Right ventricle myocardium superior (tissue), 1 donor: ENCODE data around the gene FAM168B. TPM values are rescaled to one million over a fixed set of nuclear protein-coding genes. Genes with fewer than 3 reads are reported as not detected.

Experiments
- ATAC-seq: fragments of 200-7000 bp; cut with Tn5 transposase; one replicate; pipeline ENCODE4 v1.9.1; 2020; ENCODE audit warnings: mild to moderate bottlenecking; ENCODE audit not compliant: poor library complexity
- DNase-seq: peaks from one replicate; pipeline ENCODE4 v3.0.0-alpha.2; 2020
- intact Hi-C: fragments of 100-400 bp; cut with DNase I; formaldehyde crosslinking; loops from one replicate; pipeline ENCODE4 v1.11.2; 2022
- total RNA-seq: library from RNA; stranded (reverse); fragmentation: NEBNext Ultra II Directional; extraction: Animal tissue kit (Norgen Biotek cat#: 25700); gene quantifications from one replicate; pipeline ENCODE4 v1.2.1, GENCODE V29; 2021
- donor health status: DM: no; HTN: yes; CAD: no; lungs with severe emphysema.

Gene FAM168B
- total RNA-seq, 1 donor from 2014 or later = 83.6 TPM

DNA sequence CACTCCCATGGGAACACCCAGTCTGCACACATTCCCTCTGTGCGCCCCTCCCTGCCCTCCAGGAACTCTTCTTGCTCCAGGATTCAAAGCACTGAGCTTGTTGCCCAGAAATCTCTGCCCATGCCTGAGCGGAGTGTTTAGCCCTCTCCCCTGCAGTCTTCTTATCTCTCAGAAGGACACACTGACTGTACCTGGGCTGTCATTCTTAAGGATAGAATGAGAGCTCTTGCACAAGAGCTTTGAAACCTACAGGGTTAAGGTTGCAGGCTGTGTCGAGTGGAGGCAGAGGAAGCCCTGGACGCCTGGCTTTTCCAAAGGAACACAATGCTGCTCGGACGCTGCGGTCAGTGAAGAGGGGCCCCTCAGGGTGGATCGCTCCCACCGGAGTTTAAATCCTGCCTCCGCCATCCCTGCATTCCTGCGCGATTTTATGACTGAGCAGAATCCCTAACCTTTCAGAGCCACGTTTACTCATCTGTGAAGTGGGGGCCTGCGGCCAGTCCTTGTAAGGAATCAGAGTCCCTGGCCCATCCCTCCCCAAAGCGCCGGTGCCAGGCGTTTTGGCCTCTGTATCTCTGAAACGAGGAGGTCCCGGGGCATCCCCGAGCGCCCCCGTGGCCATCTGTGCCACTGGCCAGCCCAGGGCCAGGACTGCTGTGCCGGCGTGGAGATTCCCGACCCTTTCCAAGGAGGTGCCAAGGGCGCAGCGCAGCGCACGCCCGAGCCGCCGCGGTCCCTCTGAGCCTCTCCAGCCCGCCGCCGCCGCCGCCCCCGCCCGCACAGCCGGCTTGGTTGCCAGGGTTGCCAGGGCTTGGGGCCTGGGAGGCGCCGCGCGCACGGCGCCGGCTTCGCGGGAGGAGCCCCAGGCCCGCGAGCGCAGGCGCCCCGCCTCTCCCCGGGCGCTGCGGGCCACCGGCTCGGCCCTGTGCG is 58.9 kb downstream of the FAM168B start:
- intact Hi-C loops = no loop called here
- DNase-seq (no peak), ATAC-seq (peak; percentile 50)

DNA sequence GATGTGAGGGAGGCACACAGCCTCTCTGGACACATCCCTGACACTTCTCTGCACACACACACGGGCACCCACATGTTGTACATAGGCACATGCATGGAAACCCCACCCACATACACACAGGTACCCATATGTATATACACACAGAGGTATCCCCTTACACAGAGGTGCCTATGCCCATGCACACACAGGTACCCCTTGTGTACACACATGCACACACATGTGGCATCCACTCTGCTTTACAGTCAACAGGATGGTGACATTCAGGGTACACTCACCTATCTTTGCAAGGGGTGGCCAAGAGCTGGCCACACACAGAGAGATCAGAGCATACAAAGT is 59.5 kb downstream of the FAM168B start:
- ATAC-seq = no peak
- intact Hi-C loops = no loop called here
- no peak for DNase-seq

DNA sequence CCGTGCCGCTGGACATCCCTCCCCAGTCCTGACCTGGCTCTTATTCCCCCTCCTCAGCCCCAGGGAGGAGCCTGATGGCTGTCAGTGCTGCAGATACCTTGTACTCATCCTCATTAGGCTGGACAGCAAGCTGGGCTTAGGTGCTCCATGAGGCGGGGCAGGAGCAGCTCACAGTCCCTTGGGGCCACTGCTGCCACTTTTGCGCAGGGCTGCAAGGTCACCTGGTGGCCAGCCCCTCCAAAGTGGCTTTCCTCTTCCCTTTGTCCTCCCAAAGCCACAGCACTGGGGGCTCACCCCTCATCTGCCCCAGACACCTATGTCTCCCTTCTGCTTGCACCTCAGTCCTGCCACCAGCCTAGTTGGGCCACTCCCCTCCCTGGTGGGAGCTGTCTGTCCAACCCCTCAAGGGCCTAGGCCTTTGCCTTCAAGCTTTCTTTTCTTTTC is 60.8 kb downstream of the FAM168B start:
- ATAC-seq = no peak
- DNase-seq = no peak
- intact Hi-C loops = no loop called here

DNA sequence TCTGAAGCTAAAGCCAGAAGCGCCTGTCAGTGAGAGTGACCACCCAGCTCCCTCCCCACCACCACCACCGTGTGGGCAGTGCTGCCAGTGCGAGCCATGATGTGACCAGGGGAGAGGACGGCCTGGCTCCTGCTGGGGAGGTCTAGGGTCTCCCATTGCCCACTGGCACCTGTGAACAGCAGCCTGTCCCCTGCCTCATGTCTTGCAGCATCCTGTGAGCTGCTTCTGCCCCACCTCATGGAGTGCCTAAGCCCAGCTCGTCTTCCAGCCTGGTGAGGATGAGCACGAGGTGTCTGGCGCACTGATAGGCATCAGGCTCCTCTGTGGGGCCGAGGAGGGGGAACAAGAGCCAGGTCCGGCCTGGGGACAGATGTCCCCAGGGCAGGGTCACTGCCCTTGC is 61.4 kb downstream of the FAM168B start:
- DNase-seq = no peak
- intact Hi-C loops = no loop called here
- ATAC-seq = no peak

DNA sequence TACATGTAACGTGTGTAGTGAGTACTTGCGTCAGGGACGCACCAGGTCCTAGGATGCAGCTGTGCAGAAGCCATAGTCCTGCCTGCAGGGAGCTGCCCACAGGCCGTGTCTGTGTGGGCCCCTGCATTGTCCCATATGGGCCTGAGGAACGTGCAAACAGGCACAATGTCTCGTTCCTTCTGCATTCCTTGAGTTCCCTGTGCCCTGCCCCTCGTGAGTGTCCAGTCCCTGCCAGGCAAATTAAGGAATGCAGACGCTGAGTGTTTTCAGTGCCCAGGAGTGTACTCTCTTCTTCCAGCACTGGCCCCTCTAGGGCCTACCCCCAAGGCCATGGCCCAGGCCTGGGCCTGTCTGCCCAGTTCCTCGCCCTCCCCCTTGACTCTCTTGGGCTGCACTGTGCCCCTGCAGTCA is 61.8 kb downstream of the FAM168B start:
- ATAC-seq = no peak
- intact Hi-C loops = no loop called here
- no peak for DNase-seq

DNA sequence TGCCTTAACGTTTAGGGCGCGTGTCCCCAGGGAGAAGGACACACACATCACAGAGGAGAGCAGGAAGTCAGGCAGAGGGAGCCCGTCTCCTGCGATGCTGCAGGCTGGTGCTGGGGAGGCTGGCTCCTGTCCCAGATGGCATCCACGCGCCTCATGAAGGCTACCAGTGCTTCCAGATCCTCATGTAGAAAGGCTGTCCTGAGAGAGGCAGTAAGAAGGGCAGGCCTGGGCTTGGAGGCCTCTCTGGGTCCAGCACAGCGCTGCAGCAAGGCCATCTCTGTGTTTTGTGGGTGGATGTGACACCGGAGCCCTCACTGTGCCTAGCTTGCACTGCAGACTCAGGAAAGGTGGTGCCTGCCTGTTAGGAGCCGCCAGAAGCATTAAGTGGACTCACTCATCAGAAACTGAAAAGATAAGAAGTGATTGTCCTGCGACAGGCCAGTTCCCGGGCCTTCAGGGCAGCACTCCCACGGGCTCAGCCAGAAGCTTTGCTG is 62.7 kb downstream of the FAM168B start:
- intact Hi-C loops = no loop called here
- peak; percentile 49 for ATAC-seq
- DNase-seq = no peak

DNA sequence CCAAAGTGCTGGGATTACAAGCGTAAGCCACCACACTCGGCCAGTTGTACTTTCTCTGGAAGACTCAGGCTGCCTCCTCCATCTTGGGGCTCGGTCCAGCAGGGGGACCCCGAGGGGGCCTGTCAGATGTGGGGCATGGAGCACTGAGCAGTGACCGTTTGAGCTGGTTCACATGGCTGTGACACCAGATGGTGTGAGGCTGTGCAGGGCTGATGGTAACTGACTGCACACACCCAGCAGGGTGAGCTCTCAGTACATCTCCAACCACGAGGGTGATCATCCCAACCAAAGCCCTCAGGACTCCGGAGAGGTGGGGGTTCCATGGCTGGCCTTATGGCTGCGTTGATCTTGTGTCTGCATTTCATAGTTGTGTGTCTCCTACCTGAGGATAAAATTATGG is 63.4 kb downstream of the FAM168B start:
- intact Hi-C loops = no loop called here
- DNase-seq (no peak), ATAC-seq (no peak)

DNA sequence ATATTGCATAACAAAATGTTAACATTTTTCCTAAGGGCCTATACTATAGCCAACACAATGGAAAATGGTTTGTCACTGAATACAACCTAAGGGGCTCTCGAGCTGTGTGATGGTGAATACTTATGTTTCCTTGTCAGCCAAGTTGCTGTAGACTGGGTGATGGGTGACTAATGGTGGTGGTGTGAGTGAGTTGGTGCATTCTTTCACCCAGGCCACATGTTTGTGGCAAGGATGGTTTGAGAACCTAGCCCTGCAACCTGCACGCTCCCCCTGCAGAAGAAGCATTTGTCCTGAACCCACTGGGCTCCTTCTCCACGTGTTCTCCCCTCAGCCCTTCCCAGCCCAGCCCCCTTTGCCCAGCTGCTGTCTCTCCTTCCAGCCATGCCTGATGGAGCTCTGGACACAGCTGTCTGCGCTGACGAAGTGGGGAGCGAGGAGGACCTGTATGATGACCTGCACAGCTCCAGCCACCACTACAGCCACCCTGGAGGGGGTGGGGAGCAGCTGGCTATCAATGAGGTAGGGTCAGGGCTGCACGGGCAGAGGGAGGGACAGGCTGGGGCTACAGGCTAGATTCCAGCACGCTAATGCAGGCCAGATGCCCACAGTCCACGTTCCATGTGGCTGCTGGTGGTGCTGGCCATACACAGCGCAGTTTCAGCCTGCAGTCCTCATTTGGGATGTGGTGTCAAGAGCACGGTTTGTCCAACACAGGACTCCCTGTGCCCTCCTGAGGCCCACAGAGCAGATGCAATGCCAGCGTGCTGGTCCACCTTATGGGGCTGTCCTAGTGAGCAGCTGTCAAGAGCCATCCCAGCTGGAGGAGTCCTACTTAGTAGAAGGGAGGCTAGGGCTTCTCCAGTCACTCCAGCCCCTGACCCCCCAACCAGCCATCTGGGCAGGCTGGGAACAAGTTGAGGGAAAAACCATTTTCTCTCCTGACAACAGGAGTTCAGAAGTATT is 65.4 kb downstream of the FAM168B start:
- ATAC-seq = no peak
- DNase-seq = no peak
- intact Hi-C loops = no loop called here

DNA sequence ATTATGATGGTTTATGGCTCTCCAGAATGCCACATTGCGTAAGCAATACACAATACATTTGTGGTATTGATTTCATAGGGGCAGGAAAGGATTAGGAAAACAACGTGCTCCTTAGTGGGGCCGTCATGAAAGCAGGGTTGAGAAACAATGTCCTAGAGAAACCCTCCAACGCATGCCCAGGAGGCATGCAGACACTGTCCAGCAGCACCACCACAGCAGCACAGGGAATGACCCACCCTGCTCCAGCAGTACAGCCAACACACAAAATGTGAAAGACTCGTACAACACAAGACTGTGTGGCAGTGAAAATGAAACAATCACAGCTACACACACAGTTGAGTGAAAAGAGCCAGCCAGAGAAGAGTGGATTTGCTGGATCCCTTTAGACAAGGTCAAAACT is 66.3 kb downstream of the FAM168B start:
- intact Hi-C loops = no loop called here
- no peak for ATAC-seq
- no peak for DNase-seq

DNA sequence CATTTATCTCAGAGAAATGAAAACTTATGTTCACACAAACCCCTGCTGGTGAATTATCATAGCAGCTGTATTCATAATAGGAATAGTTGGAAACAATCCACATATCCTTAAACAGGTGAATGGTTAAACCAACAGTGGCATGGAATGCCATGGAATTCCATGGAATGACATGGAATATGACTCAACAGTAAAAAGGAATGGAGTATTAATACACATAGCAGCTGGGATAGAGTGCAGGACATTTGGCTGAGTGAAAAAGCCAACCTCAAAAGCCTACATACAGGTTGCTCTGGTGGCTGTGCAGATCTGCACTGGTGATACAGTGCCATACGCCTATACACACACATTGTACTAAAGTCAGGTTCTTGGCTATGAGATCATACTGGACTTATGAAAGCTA is 69.5 kb downstream of the FAM168B start:
- no peak for DNase-seq
- no peak for ATAC-seq
- intact Hi-C loops = no loop called here

DNA sequence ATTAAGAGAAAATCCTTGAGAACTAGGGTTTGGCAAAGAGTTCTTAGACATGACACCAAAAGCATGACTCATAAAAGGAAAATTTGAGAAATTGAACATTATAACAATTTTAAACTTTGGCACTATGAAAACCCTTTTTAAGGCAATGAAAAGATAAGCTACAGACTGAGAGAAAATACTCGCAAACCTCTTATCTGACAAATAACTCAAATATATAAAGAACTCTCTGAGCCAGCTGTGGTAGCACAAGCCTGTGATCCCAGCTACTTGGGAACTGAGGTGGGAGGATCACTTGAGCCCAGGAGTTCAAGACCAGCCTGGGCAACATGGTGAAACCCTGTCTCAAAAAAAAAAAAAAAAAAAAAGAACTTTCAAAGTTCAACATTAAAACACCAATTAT is 70.5 kb downstream of the FAM168B start:
- no peak for DNase-seq
- intact Hi-C loops = no loop called here
- no peak for ATAC-seq

DNA sequence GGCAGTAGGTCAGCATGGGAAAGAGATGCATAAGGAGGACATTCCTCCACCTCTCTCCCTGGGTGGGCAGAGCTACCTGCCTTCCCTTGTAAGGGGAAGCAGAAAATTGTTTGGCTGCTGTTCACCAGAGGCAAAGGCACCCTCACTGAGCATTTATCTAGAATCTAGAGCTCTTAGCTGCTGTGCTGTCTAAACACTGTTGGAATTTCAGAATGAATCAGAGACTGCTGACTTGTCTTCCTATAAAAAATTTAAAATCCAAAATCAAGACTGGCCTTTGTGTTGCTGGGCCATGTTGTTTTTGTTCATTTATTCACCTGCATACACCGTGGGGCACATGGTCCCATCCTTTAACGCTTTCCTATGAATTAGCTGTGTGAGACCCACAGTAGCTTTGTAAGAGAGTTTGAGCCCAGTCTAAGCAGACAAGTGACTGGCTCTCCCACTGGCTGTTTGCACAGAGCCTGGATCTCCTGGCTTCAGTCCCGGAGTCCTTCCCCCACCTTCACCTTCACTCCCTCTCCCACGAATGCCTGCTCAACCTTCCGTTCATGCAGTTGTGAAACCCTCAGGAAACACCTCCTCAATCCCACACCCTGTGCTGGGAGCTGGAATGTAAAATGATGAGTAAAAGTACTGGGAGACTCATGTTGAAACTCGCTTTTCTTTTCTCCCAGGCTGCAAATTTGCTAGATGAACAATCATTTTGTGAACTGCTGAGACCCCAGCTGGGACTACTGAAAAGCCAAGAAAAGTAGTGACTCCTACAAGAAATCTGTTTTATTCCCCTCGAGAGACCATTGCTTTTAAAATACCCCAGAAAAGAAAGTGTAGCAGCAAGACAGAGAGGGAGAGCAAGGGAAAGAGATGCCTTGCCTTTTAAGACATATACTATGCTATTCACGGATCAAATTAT is 76.2 kb downstream of the FAM168B start:
- no peak for DNase-seq
- no peak for ATAC-seq

DNA sequence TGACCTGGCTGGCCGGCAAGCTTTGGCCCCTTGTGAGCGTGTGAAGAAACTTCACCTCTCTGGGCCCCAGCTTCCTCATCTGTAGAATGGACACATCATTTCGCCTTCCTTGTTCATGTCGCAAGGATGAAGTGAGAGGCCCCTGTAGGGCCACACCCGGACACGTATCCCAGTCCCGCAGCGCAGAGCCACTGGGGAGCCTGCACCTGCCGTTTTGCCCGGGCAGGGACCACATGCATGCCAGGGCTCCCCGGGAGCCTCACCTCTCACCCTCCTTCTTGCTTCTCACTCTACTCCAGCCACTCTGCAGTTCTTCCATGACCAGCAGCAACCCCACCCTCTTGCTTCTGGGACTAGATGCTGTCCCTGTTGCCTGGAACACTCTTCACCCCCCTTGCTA is 77.5 kb downstream of the FAM168B start:
- no peak for ATAC-seq
- intact Hi-C loops = no loop called here
- DNase-seq = no peak

More for the DNA sequence above, 76.2 kb downstream of the FAM168B start:
- intact Hi-C loops = no loop called here

DNA sequence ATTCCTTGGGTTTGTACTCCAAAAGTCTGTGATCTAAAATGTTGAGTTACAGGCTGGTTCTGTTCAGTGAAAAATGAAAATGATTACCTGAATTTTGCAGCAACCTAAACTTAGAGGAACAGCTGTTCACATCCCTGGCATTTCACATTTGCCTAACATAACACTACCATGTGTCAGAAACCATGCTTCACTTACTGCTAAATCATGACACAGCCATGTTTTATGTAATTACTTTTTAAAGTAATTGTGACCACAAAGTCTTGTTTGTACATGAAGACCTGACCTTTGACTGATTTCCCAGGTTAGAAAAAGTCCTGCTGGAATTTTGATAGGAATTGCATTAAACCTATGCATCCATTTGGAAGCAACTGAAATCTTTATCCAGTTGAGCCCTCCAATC is 79.1 kb downstream of the FAM168B start:
- ATAC-seq = no peak
- DNase-seq = no peak
- intact Hi-C loops = no loop called here

DNA sequence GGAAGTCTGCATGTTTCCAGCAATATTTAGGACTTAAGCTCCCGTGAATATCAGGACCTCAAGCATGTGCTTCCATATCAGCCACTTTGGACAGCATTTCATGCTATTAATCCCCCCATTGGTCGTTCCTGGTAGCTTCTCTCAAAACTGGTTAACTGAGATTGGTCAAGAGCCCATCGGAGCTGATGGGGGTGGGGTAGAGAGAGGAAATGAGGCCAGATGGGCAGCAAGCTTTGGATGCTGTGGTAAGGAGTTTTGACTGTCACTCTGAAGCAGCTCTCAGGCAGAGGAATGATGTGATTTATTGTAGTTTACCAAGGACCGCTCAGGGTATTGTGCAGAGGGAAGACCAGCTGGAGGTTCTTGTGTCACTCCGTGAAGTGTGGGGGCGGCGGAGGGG is 81.8 kb downstream of the FAM168B start:
- DNase-seq = no peak
- no peak for ATAC-seq
- intact Hi-C loops = no loop called here

DNA sequence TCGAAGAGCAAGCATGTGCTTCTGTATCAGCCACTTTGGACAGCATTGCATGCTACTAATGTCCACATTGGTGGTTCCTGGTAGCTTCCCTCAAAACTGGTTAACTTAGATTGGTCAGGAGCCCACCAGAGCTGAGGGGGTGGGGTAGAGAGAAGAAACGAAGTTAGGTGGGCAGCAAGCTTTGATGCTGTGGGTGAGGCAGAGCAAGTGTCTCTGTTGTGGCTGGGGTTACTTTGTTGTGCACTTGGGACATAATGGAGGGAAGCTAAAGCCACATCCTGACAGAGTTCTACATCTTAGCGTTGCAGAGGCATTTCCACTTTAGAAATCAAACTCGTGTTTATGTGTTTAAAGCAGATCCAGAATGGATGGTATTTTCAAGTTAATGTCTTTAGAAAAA is 82.7 kb downstream of the FAM168B start:
- intact Hi-C loops = no loop called here
- DNase-seq = no peak

DNA sequence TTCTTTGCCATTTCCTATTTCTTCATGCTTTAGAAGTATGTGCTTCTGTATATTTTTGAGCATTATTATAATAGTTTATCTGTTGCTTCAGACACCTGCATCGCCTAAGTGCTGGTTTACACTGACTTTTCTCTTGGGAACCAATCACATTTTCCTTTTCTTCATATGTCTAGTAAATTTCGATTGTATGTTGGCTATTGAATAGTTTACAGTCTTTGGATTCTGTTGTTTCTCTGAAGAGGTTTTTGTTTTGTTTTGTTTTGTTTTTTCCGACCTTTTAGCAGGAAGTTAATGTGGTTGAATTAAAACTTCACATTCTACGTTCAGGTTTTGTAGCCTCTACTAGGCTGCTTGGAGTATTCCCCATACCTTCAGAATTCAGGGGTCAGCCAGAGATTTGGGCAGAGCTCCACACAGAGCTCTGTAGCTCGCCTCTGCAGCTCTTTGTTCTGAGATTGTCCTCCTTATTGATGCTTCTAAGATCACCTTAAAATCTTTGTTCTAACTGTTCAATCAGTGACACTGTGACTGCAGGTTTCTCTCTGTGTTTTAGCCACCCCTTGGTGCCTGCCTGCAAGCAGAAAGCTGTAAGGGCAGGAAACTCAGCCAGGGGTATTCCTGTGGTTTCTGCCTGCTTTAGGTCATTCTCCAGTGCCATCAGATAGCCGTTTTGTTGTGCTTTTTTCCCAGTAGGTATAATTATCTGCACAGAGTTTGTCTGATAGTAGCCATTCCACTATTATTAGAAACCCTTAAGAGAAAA is 83.4 kb downstream of the FAM168B start:
- intact Hi-C loops = no loop called here
- no peak for ATAC-seq
- DNase-seq = no peak

More for the DNA sequence above, 82.7 kb downstream of the FAM168B start:
- ATAC-seq = no peak

DNA sequence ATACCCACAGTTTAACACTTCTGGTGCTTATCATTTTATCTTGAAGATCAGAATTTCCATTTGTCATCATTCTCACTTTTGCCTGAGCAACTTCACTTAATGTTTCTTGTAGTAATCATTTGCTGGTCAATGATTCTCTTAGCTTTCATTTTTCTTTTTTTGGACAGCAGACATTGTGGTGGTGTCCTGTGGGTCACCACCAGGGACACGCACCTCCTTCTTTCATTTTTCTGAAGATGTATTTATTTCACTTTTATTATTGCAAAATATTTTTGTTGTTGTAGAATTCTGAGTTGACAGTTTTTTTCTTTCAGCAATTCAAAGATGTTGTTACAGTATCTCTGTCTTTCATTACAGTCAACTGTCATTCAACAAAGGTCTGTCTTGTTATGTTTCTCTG is 84.3 kb downstream of the FAM168B start:
- intact Hi-C loops = no loop called here
- DNase-seq (no peak), ATAC-seq (no peak)
